Measurements from ENCODE around the gene BMP8A. TPM values are rescaled to one million over a fixed set of nuclear protein-coding genes. Genes with fewer than 3 reads are reported as not detected.

Gene BMP8A
- total and polyA plus RNA-seq, 9 of the 15 experiments (the other 6 are each of a cell fraction or from before 2014, with no cell fraction given): 0.05 to 0.31 TPM; not detected in 7

- TF ChIP-seq ETS1 (conservative IDR thresholded peaks at IDR 0.05; ENCODE audit: control insufficient read depth, low read depth, low read length) (no peak), ZBTB1 (CRISPR knock-in tag; IDR thresholded peaks at IDR 0.05; ENCODE audit: borderline replicate concordance, low read depth) (no peak), USF2 (CRISPR knock-in tag; IDR thresholded peaks at IDR 0.05) (no peak), MYNN (IDR thresholded peaks at IDR 0.05) (no peak), MYNN (CRISPR knock-in tag; IDR thresholded peaks at IDR 0.05) (no peak), ZNF407 (IDR thresholded peaks at IDR 0.05; ENCODE audit: low read depth) (no peak), ZNF121 (CRISPR knock-in tag; conservative IDR thresholded peaks at IDR 0.05) (peak; percentile 59; the same call in 1 of the 2 replicates), NR4A1 (CRISPR knock-in tag; IDR thresholded peaks at IDR 0.05) (no peak), NR4A1 (tag; IDR thresholded peaks at IDR 0.05) (no peak), XRCC5 (IDR thresholded peaks at IDR 0.05; ENCODE audit: low read depth, low read length) (no peak), CEBPZ (IDR thresholded peaks at IDR 0.05; ENCODE audit: borderline replicate concordance, low read depth, low read length) (no peak), SRSF7 (optimal IDR thresholded peaks at IDR 0.05; ENCODE audit: low read depth, low read length) (peak; percentile 64), SMAD3 (CRISPR knock-in tag; conservative IDR thresholded peaks at IDR 0.05) (no peak)
Measured at GRCh38 chr1:39491146-39491921, at the start of gene BMP8A (continued).

All from K562 (cell line).